Thyroid gland (tissue), 4 donors: Measurements from ENCODE around the gene RTN4IP1.

Source experiments
- POLR2A ChIP-seq, 2 donors: fragments of 450-650 bp; IDR thresholded peaks; one replicate each; pipeline ENCODE4 v1.6.1; 2017; ENCODE audit warnings: antibody characterized with exemption in 2 of 2, mild to moderate bottlenecking in 2 of 2, moderate library complexity in 1 of 2
- TF ChIP-seq, protein P1 (sequence below), 6 experiments: fragments of 200-600 bp in 3 of 6; fragments of 450-650 bp in 3 of 6; sonication (generic) in 3 of 6; IDR thresholded peaks; one replicate each; pipeline ENCODE4 v1.5.1; 2016 to 2019; ENCODE audit warnings: antibody characterized with exemption in 6 of 6, mild to moderate bottlenecking in 2 of 6, inconsistent platforms in 1 of 6, moderate library complexity in 1 of 6

DNA sequence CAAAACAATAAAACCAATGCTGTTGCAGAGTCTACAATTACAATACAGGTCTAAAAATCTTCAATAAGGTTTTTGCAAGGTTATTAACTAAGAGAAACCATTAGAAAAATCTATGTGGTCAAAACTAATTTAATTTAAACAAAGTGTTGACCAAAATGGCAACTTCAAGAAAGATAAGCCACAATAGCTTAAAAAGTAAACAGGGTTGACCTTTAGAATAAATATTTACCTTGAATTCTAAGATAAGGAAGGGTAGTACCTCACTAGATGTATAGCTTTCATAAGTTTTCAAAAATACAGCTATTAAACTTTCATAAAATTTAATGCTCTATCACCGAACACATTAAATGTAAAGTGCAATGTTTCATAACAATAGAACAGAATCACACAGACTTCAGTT is 11.4 kb downstream of the RTN4IP1 start:
- TF ChIP-seq, protein P1, sequence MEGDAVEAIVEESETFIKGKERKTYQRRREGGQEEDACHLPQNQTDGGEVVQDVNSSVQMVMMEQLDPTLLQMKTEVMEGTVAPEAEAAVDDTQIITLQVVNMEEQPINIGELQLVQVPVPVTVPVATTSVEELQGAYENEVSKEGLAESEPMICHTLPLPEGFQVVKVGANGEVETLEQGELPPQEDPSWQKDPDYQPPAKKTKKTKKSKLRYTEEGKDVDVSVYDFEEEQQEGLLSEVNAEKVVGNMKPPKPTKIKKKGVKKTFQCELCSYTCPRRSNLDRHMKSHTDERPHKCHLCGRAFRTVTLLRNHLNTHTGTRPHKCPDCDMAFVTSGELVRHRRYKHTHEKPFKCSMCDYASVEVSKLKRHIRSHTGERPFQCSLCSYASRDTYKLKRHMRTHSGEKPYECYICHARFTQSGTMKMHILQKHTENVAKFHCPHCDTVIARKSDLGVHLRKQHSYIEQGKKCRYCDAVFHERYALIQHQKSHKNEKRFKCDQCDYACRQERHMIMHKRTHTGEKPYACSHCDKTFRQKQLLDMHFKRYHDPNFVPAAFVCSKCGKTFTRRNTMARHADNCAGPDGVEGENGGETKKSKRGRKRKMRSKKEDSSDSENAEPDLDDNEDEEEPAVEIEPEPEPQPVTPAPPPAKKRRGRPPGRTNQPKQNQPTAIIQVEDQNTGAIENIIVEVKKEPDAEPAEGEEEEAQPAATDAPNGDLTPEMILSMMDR (IDR thresholded peaks at IDR 0.05) = no peak
- TF ChIP-seq POLR2A (IDR thresholded peaks at IDR 0.05) = no peak
